ENCODE results near the gene OPA1. TPM values are rescaled to one million over a fixed set of nuclear protein-coding genes. Genes with fewer than 3 reads are reported as not detected.
A peak's percentile ranks its signal among the peaks of the same experiment; 100 is the strongest.

OPA1 gene
- total RNA-seq, 1 experiment from 2014 or later: 72.0 TPM

DNA sequence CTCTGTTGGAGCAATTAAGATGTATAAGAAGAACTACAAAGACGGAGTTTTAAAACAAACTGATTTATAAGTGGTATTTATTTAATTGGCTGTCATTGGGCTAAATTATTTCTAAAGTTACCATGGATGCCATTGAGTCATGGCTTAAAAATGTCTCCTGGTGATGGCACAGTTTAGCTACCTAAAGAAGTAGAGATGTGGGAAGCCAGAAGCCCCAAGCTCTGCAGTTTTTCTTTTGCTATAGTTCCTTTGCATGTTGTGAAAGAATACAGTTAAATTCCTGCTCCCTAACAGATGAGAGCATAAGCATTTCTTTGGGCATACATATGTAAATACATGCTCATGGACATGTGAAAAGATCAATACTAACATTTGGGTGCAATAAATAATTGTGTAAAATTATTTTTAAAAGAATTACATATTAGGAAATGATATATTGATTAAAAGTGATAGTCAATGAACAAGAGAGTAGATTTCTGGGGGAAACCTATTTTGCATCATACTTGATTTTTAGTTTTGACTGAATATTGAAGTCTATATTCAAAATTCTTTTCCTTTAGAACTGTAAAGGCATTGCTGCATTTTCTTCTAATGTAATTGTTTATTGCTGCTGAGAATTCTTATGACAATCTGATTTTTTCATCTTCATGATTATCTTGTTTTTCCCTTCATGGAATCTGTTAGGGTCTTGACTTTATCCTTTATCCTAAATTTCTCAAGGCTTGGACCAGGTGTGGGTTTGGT, 2.1 kb downstream of the OPA1 start:
- BruUV-seq (replicated peaks): no TSS peak
- Histone ChIP-seq H3K9ac (ENCODE audit: low read length) (peak overlapping the region; percentile 82), H3K4me3 (replicated peaks in 1 of 2; ENCODE audit: low read depth in 1 of 2, low read length in 2 of 2) (peak overlapping the region in 1 of 2 experiments; percentile 62; a peak in 2 of 4 replicates), H2AFZ (ENCODE audit: low read depth, low read length, poor library complexity, severe bottlenecking) (no peak overlapping the region), H3K27ac (ENCODE audit: low read depth, low read length) (no peak overlapping the region), H3K9me3 (ENCODE audit: control insufficient read depth in 1 of 2, insufficient read depth in 1 of 2, low read depth in 1 of 2, low read length in 2 of 2) (no peaks in the 10 kb centered on the region), H3K4me1 (ENCODE audit: control insufficient read depth in 1 of 2, insufficient read depth in 2 of 2, low read length in 2 of 2) (peaks cover 12 to 25% of the 10 kb centered on the region in 2 experiments), H3K9me2 (ENCODE audit: insufficient read depth) (no peaks in the 10 kb centered on the region; the same call in 1 of the 2 replicates), H4K20me1 (ENCODE audit: insufficient read depth) (peaks cover 12% of the 10 kb centered on the region; the same call in 1 of the 2 replicates), H3K79me2 (ENCODE audit: insufficient read depth, low read length) (peaks cover 70% of the 10 kb centered on the region), H3K36me3 (ENCODE audit: control insufficient read depth in 1 of 2, insufficient read depth in 2 of 2, low read length in 2 of 2) (0 out of 4 replicates have a peak, but pooled peaks cover 0 to 4% of the 10 kb centered on the region in 2 experiments), H3K27me3 (ENCODE audit: insufficient read depth, low read length) (no peaks in the 10 kb centered on the region), H3K4me2 (ENCODE audit: low read length) (peak overlapping the region; percentile 81)
- intact Hi-C loops (cut with micrococcal nuclease): loop anchor here (5.0 kb wide), 1 partner anchor 722 kb away; no protein-coding TSS in a partner anchor
- ATAC-seq: no peak
- POLR2A ChIA-PET: no interaction called here
- CTCF ChIA-PET: no interaction called here
- RAD21 ChIA-PET (ENCODE audit: low non-redundant PET in 1 of 2, low total read pairs in 2 of 2, uncharacterized antibody in 2 of 2, unreplicated experiment in 2 of 2): no interaction called here
- TF ChIP-seq ELF1 (IDR thresholded peaks at IDR 0.05; ENCODE audit: borderline replicate concordance, low read depth) (no peak), RAD21 (IDR thresholded peaks at IDR 0.05; ENCODE audit: low read depth) (no peak), SP1 (IDR thresholded peaks at IDR 0.05; ENCODE audit: low read depth) (no peak), JUND (IDR thresholded peaks at IDR 0.05) (no peak), SIN3A (IDR thresholded peaks at IDR 0.05; ENCODE audit: low read depth) (no peak), CBX3 (IDR thresholded peaks at IDR 0.05; ENCODE audit: low read depth) (no peak), POLR2A (IDR thresholded peaks at IDR 0.05; ENCODE audit: borderline replicate concordance, extremely low read depth, insufficient read depth, insufficient read length) (no peak)
- TF ChIP-seq, protein P1, sequence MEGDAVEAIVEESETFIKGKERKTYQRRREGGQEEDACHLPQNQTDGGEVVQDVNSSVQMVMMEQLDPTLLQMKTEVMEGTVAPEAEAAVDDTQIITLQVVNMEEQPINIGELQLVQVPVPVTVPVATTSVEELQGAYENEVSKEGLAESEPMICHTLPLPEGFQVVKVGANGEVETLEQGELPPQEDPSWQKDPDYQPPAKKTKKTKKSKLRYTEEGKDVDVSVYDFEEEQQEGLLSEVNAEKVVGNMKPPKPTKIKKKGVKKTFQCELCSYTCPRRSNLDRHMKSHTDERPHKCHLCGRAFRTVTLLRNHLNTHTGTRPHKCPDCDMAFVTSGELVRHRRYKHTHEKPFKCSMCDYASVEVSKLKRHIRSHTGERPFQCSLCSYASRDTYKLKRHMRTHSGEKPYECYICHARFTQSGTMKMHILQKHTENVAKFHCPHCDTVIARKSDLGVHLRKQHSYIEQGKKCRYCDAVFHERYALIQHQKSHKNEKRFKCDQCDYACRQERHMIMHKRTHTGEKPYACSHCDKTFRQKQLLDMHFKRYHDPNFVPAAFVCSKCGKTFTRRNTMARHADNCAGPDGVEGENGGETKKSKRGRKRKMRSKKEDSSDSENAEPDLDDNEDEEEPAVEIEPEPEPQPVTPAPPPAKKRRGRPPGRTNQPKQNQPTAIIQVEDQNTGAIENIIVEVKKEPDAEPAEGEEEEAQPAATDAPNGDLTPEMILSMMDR (IDR thresholded peaks at IDR 0.05 in 2 of 3, conservative IDR thresholded peaks at IDR 0.05 in 1 of 3; ENCODE audit: borderline replicate concordance in 1 of 3, insufficient read depth in 1 of 3, low read depth in 2 of 3, low read length in 2 of 3): no peak
- no peak for DNase-seq (ENCODE audit: low read depth, low spot score)

All from HCT116 (cell line).